GM19043 (cell line): Measurements from ENCODE around the gene NFIA.

Experiments
- ATAC-seq: cut with Tn5 transposase; IDR thresholded peaks from one replicate; pipeline ENCODE4 v1.9.1; 2021; ENCODE audit warnings: low read depth; ENCODE audit not compliant: unreplicated experiment

Gene NFIA

DNA sequence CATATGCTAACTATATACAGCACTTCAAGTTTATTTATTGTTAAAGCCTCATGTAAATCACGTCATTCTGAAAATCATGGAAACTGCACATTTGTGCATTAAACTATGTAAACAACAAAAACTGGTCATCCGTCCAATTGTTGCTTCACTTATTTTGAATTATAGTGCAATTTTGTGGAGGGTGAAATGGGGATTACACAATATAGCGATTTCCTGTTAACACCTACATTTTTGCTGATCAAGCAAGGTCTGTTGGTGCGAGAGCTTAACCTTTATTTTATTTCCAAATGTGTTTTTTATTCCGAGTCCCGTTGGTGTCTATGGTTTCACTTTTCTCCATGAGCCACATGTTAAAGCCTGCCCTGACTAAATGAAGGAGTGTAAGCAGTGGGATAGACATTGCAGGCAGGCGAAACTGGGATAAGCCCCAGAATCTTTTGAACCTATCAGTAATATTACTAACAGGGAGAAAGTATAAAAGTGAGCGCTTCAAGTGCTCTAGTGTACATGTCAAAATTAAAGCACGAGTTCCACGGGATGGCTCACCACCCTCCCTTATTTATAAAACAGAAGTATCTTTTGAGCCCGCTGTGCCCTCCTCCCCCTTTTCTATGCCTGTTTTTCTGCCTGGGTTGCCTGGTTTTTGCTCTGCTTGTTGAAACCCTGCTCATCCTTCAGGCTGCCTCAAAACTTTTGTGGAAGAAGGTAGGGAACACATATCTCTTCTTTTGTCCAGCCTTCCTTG, 120.7 kb downstream of the NFIA start:
- no peak for ATAC-seq

DNA sequence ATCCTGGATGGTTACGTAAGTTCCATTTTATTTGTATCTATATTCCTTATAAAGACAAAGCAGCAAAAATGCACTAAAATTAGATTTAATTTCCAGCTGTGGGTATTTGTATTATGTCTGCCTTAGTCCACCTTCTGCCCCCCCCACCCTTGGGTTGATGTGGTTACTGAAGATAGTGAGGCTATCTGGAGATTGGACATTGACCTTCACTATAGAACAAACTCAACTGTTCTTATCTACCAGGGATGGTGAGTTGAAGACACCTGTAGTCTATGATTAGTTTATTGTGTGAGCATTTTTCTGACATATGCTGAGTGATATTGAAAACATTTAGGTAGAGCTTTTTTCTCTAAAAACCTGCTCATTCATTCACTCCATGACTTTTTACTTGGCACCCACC, 122.2 kb downstream of the NFIA start:
- no peak for ATAC-seq

DNA sequence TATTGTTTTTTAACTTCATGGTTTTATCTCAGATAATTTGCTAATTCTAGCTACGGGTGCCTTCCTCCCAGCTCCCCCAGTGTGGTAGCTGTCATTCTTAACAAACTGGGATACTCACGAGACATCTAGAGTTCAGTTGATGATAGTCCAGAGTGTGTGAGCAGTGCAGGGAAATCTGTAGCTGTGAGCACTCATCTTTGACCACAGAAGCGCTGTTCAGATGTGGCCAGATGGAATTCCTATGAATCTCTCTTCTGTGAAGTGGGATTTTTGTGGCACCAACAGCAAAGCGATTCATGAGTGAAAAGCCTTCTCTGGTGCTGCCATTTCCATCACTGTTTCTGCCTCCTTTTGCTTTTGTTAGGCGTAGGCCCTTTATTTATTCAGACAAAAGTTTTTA, 125.1 kb downstream of the NFIA start:
- ATAC-seq = no peak

DNA sequence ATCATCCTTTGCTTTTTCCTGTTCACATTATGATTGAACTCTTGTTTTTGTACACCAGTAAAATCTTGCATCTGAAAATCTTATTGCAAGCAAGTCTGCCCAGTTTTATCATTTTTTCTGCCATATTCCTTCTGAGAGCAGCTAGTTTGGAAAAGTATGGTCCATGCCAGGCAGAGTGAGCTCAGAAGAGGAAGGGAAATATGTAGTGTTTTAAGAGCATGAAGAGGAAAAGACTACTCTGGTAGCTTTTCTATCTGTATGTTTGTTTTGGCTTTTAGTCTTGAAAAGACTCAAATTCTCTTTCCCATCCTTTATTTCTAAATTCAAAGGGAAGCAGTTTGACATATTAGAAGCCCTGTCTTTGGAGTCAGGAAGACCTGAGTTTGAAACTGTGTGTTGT, 125.8 kb downstream of the NFIA start:
- ATAC-seq = no peak

DNA sequence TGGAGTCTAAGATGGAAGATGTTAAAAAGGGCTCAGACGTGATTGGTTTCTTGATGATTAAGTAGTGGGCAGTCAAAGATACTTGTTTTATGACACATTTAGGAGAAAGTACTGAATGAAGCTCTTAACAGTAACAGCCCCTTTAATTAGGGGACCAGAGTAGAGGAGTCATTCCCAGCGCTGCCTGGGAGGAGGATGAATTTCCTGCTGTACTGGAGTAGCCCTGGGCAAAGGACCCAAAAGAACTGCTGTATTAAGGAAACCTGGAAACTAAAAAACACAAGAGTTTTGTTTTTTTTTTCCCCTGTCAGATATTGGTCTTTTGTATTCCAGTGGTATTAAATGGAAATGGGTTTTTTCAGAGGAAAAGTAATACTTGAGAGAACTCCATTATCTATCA, 126.5 kb downstream of the NFIA start:
- ATAC-seq = no peak

DNA sequence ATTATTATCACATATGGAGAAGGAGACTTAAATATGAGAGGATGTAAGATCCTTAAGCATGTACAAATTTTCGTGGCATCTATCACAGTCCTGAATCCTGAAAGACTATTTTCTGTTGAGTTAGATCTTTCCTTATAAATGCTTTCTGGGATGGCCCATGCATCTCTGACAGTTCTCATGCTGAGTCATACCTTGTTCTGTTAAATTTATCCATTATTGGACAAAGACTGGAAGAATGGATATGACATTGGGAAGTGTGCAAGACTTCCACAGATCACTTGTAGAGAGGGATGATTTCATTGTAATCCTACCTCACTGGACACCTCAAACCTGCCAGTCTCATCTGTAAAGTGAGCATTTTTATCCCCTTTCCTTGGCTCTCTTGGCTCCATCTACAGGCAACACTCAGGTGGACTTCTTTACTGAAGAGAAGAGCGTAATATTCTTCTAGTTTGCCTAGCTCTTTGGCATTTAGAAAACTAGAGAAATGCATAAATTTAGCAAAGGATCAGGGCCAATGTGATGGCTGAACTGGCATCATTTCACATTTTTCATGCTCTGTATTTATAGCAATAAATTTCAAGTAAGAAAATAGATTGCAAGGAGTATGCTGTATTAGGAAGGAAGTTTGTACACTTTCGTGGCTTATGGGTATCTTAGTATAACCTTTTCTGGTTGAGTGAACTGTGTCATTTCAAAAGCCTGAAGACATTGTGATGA, 128.2 kb downstream of the NFIA start:
- no peak for ATAC-seq

DNA sequence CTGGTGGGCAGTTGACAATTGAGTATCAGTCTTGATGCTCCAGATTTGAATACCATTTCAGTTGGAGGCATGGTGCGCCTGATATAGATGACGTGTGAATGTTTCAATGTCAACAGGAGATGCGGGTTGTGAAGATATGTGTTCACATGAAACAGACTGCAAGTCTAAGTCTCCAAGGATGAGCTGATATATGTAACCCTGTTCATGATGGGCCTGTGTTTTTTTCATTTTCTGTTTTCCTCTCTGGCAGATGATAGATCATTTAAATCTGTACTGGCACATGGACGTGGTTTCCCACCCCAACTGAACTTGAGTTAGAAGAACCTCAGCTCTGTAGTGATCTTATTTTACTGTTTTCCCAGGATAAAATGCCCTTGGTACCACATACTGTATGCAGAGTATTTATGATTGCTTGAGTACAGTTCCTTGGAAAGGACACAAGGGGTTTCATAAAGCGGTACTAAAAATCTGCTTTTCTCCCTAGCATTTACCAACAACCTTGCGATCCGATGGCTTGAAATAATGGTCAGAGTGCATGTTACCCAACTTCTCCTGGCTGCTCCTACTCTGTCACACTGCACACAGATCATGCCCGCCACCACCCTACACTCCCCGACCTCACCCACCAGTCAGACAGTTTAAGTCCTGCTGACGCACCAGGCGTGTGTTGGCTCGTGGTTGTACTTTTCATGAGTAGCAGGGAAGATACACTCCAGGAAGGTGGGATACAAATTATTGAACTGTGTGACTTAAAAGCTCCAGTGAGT, 131.1 kb downstream of the NFIA start:
- no peak for ATAC-seq

DNA sequence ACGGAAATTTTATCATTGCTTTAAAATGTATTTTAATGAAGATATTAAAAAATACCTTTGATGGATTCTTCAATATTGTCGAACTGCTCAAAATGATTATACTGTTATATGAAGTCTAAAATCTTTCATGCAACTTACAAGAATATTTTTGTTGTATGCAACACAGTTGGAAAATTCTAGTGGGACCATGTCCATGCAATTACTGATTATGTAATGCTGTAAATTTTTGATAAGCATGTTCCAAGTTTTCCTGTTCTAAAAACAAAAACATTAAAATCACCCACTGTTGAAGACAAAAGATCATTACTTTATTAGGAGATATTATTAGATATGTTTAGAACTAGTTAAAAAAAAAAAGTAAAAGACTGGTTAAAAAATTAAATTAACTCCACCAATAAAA, 132.8 kb downstream of the NFIA start:
- ATAC-seq = no peak

DNA sequence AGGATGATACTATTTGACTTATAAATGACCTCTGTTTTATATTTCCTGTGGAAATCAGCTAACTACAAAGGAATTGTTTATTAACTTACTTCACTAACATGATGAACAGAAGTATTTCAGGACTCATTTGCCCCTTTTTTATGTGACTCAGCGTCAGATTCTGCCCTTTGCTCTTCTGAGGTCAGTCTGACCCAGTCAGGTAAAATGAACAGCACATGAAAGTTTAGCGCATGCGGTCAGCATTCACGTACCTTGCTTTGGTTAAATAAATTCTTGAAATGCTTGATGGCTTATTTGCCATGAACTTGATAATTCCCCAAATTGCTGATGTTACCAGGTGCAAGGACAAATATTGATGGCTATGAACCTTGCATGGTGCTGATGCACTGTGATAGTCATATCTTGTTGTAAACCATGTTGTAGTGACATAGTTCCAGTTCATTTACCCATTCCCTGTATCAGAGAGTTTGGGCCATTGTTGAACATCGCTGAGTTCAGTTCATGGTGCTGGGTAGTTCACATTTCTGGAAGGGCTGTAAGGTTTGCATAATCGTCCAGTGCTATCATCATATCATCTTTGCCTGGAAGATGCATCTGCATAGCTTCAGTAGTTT, 133.4 kb downstream of the NFIA start:
- ATAC-seq = no peak

DNA sequence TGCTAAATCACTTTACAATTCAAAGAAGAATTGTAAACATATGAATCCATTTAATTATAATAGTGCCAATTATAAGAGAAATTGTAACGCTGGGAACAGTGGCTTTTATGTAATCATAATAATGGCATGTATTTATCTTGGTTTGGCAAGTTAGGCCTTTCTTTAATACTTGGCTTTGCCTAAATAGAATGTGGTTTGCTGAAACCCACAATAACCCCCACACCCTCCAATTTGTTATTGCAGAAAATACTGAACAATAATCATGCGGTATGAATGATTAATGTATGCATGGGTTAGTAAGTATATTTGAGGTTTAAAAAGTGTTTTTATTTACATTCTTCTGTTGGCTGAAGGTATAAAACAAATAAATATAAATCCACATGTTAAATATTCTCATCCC, 138.2 kb downstream of the NFIA start:
- ATAC-seq = no peak

DNA sequence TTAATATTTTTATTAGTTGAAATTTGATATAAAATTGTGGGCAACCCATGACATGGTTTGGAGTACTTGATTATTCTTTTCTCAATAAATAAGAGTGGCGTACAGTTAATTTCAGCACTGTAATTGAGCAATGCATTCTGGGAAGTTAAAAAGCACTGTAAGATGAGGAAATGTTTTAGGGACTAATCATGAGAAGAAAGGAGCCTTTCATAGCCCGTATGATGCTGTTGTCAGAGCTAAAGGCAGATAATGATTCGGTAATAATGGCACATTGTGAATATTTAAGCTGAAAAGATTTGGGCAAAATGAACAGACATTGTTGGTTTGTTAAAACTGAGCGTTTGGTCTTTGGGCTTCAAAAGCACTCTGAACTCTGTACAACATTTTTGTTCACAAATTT, 139.3 kb downstream of the NFIA start:
- ATAC-seq = no peak

DNA sequence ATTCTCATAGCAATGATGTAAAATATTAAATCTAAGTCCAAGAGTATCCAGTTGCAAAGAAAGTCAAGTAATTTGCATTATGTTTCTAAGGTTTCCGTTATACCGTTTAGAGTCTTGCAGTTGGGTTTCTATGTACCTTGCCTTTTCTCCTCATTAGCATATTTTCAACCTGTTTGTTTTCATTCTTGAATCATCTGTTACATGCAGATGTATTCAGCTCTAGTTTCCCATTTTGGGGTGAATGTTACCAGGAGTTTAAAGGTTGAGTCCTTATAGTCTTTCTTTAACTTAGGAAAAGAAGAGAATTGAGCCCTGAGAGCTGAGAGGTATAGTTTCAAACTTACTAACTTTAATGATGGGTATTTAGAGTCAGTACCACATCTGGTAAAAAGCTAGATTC, 139.9 kb downstream of the NFIA start:
- ATAC-seq = no peak

DNA sequence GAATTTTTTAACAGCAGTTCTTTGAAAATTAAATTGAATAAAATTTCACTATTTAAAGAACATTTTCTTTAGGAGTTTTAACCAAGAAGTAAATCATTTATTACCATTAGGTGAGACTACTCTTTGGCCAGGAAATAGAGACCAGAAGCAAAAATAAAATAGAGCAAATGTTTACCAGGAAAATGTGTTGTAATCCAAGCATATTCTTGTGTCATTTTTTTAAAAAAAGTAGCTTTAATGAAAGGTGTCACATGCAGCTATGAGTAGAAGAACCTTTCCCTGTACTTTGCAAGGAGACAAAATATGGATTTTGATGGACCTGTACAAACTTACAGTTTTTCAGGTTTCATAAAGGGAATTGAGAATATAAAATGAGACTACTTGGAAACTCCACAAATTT, 140.8 kb downstream of the NFIA start:
- ATAC-seq = no peak

DNA sequence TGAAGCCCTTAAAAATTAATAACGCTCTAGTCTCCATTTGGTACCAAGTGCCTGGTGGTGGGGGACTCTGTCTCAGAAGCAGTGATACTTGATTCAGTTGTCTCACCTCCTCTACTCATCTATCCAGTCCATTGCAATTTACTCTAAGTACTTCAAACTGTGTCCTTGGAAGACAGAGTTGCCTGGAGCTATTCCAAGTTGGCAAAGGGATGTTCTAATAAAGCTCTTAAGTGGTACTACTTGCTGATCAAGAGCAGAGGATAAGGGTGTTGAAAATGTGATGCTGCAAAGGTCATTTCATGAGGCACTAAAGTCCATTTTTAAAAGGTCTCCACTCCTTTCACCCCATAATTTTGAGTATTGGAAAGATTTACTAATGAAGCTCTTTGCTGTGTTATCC, 142.2 kb downstream of the NFIA start:
- no peak for ATAC-seq

DNA sequence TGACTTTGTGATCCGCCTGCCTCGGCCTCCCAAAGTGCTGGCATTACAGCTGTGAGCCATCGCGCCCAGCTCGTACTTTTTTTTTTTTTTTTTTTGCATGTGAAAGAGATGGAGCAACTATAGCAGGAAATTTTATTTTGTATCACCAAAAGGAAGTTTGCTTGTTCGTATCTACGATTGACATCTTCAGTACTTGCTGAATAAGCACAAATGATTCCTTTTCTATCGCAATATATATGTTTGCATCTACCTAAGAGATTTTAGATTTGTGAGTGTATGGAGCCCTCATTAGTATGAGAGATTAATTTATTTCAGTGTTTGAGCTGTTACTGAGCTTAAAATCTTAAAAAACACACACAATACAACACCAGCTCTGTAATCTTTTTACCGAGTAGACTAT, 143.1 kb downstream of the NFIA start:
- ATAC-seq = no peak

DNA sequence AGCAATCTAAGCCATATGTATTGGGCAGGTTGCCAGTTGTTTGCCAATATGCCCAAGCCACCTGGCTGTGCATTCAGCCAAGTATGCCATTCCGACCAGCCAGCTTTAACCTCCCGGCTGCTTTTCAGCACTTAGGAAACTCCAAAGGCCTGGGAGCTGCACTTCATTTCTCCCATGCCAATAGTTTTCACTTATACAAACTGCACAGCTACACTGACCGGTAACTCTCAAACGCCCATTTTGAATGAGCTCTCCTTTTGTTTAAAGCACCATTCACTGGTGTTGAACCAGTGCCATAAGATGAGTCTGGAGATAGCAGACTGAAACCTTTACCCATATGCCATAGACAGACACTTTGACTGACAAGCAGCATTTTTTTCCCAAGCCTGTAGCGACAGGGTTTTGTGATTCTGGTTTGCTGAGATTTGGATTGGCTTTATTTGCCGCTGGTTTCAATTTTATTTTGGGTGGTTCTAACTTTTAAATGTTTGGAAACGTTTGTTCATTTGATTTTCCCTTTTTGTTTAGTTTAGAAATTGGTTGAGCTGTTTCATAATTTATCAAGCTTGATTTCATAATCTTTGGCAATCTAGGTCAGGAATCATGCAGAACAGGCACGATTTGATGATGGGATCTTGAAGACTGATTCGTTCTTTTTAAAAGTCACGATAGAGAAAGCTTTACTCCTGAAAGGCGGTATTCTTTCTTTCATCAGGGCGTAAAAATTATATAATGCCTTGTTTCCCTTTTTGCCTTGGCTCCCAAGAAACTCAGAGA, 144.6 kb downstream of the NFIA start:
- ATAC-seq = no peak

DNA sequence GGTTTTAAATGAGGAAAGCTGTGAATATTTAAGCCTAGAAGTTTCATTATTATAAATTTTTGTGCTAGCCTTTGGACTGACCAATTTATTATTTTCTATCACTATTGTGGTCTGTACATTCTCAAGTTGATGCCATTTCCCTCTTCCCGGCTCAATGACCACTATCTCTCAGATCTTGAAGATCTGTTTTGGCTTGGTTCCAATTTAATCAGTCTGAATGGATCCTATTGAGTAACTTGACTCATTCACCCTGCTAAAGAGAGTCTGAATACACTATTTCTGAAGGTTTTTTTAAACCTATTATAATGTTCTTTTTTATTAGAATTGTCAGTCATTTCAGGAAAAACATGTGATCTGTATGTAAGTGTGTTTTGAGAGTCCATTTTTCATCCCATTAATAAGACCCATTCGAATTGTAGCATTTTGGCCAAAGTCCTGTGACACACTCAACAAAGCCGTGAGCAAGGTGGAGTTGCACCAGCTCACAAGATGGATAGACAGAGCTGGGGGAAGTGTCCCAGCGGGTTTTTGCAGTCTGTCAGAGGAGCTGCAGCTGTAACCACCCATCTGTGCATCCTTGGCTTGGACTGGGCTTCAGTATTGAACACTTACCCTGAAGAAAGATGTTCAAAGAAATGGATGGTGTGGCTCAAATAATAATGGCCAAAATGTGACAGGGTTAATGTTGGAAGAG, 145.6 kb downstream of the NFIA start:
- ATAC-seq = no peak

DNA sequence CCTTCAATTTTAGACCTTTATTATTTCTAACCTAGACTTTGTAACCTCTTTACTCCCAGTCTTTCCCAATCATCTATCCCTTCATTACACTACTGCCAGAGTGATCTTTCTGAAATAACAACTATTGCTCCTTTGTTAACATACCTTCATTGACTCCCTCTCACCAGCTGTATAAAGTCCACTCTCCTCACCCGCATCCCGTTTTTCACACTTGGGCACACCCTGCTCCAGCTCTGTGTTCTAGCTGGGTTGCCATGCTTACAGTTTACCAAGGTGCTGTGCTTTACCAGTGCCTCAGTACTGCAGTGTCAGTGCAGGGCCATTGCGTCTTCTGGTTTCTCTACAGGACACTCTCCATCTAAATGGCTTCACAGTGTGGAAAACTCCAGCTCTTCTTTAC, 148.2 kb downstream of the NFIA start:
- no peak for ATAC-seq

DNA sequence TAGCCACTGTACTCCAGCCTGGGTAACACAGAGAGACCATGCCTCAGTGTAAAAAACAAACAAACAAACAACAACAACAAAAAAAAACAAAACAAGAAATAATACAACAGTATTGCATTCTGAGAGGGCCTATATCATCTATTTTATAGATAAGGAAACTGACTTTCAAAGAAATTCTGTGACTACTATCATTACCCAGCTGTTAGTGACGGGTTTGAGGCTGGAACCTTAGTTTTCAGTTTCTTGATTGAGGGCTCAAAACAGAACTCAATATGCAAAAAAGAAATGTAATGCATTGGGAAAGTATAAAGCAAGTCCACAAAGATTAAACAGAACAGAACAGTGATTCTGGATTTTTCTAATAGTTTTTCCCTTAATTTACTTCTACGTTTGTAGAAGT, 149.4 kb downstream of the NFIA start:
- no peak for ATAC-seq

DNA sequence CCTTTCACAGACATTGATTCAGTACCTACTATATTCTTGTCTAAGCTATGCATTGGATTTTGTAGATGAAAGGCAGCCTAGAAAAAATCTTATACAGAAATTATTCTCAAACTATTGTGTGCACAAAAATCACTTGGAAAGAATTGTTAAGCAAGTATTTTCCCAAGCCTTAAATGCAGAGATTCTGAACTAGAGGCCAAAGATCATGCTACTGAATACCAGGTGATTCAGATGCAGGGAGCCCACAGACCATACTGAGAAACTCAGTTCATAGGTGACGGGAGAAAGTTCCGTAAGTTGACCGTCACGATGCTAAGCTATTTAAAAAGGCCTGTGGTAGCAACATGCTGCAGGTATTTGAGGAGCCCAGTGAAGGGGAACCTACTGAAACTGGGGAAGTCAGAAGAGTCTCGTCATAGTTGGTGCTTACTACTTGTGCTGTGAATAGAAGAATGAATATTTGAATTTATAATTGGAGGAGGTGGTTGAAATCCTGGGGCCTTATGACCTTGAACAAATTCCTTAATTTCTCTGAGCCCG, 150.8 kb downstream of the NFIA start:
- no peak for ATAC-seq
